B cell (primary cell): ENCODE data around the gene LAMB1. TPM values are rescaled to one million over a fixed set of nuclear protein-coding genes. Genes with fewer than 3 reads are reported as not detected.

ENCODE experiments used
- ATAC-seq: fragments of 200-7000 bp; cut with Tn5 transposase; one replicate; pipeline ENCODE4 v1.10.0; 2021; ENCODE audit warnings: low read depth, mild to moderate bottlenecking, moderate number of reproducible peaks, moderate library complexity
- CTCF ChIA-PET: fragments of 350-600 bp; sonication (Branson Sonifier 250); formaldehyde crosslinking; loops from one replicate; lab custom pipeline; 2021; ENCODE audit warnings: antibody characterized with exemption, inconsistent platforms; lab: Charles Lee
- POLR2A ChIA-PET: fragments of 350-600 bp; sonication (Branson Sonifier 250); formaldehyde crosslinking; loops from one replicate; lab custom pipeline; 2021; ENCODE audit warnings: antibody characterized with exemption; lab: Charles Lee
- DNase-seq: peaks from one replicate; pipeline ENCODE4 v3.0.0; 2013
- H2AFZ ChIP-seq: 2 replicates; pipeline ENCODE4 v1.6.1; 2012; ENCODE audit warnings: mild to moderate bottlenecking, low read depth, low read length; ENCODE audit not compliant: insufficient read depth, poor library complexity, severe bottlenecking
- H3K27ac ChIP-seq, 2 donors: 1 replicate in 1 of 2; 2 replicates in 1 of 2; pipeline ENCODE4 v1.5.1; 2012 to 2013; ENCODE audit warnings: low read length in 2 of 2, mild to moderate bottlenecking in 2 of 2, moderate library complexity in 1 of 2
- H3K27me3 ChIP-seq, 4 experiments: fragments of 200-600 bp in 1 of 4; sonication (generic) in 1 of 4; replicated peaks in 1 of 4; 1 replicate in 2 of 4; 2 replicates in 2 of 4; pipeline versions ENCODE4 v1.6.1 to v1.7.0; 2013 to 2016; ENCODE audit warnings: low read length in 3 of 4, mild to moderate bottlenecking in 2 of 4, mixed read lengths in 1 of 4, moderate library complexity in 1 of 4; ENCODE audit not compliant: insufficient read depth in 4 of 4, control insufficient read depth in 3 of 4; ENCODE audit errors: control extremely low read depth in 1 of 4
- H3K36me3 ChIP-seq, 2 experiments: replicated peaks in 1 of 2; 1 replicate in 1 of 2; 2 replicates in 1 of 2; pipeline versions ENCODE4 v1.6.1 to v1.7.1; 2013; ENCODE audit warnings: low read length in 1 of 2; ENCODE audit not compliant: insufficient read depth in 2 of 2, control insufficient read depth in 1 of 2; ENCODE audit errors: control extremely low read depth in 1 of 2, extremely low read depth in 1 of 2
- H3K4me1 ChIP-seq, 2 donors: fragments of 200-600 bp in 1 of 2; sonication (generic) in 1 of 2; 1 replicate in 1 of 2; 2 replicates in 1 of 2; pipeline versions ENCODE4 v1.5.1 to v1.6.1; 2013 to 2017; ENCODE audit warnings: low read length in 2 of 2; ENCODE audit not compliant: control insufficient read depth in 2 of 2, insufficient read depth in 2 of 2
- H3K4me2 ChIP-seq: replicated peaks from 2 replicates; pipeline ENCODE3; 2012; ENCODE audit warnings: mild to moderate bottlenecking, low read depth, low read length; ENCODE audit not compliant: poor library complexity, severe bottlenecking
- H3K4me3 ChIP-seq, 5 experiments: fragments of 200-600 bp in 1 of 5; sonication (generic) in 1 of 5; 1 replicate in 3 of 5; 2 replicates in 2 of 5; pipeline versions ENCODE4 v1.5.1 to v1.7.0; 2011 to 2016; ENCODE audit warnings: low read length in 4 of 5, mild to moderate bottlenecking in 4 of 5, low read depth in 2 of 5, control low read depth in 1 of 5, moderate library complexity in 1 of 5; ENCODE audit not compliant: insufficient read depth in 1 of 5; ENCODE audit errors: control extremely low read depth in 1 of 5, extremely low read depth in 1 of 5
- H3K79me2 ChIP-seq: fragments of 200-600 bp; sonication (generic); one replicate; pipeline ENCODE4 v1.6.0; 2016; ENCODE audit warnings: low read length; ENCODE audit not compliant: control insufficient read depth, insufficient read depth
- H3K9ac ChIP-seq: fragments of 200-600 bp; sonication (generic); 2 replicates; pipeline ENCODE4 v1.6.1; 2017; ENCODE audit warnings: mild to moderate bottlenecking, low read length, moderate library complexity
- H3K9me3 ChIP-seq, 3 donors: one replicate each; pipeline versions ENCODE4 v1.6.1 to v1.7.1; 2013; ENCODE audit warnings: low read length in 2 of 3; ENCODE audit not compliant: control insufficient read depth in 2 of 3, insufficient read depth in 1 of 3; ENCODE audit errors: control extremely low read depth in 1 of 3
- H4K20me1 ChIP-seq: 2 replicates; pipeline ENCODE4 v1.6.0; 2012; ENCODE audit warnings: mild to moderate bottlenecking, low read length; ENCODE audit not compliant: insufficient read depth, control insufficient read depth, poor library complexity, severe bottlenecking
- H3K27ac Mint-ChIP-seq: one replicate; pipeline ENCODE4 v1.8.0; 2021; ENCODE audit warnings: mixed read lengths
- H3K27me3 Mint-ChIP-seq: one replicate; pipeline ENCODE4 v1.8.0; 2021; ENCODE audit warnings: mixed read lengths
- H3K4me1 Mint-ChIP-seq: one replicate; pipeline ENCODE4 v1.8.0; 2021; ENCODE audit warnings: mixed read lengths
- H3K4me3 Mint-ChIP-seq: one replicate; pipeline ENCODE4 v1.8.0; 2021; ENCODE audit warnings: mixed read lengths
- H3K9me3 Mint-ChIP-seq: one replicate; pipeline ENCODE4 v1.8.0; 2022; ENCODE audit warnings: mixed read lengths; ENCODE audit not compliant: insufficient read depth
- EZH2 ChIP-seq: IDR thresholded peaks from 2 replicates; pipeline ENCODE4 v1.6.1; 2012; ENCODE audit warnings: borderline replicate concordance, low read depth, mild to moderate bottlenecking, moderate library complexity, low read length; ENCODE audit not compliant: insufficient read depth, poor library complexity, severe bottlenecking
- WGBS: methylation state at CpG from one replicate; pipeline ENCODE4 v1.1.5; 2013; ENCODE audit warnings: missing lambda C conversion rate; ENCODE audit not compliant: insufficient coverage; 5-methylcytosine and 5-hydroxymethylcytosine counted together
- intact Hi-C: fragments of 100-400 bp; cut with micrococcal nuclease; formaldehyde crosslinking; loops from one replicate; pipeline ENCODE4 v1.10.0; 2022
- polyA plus RNA-seq: library from polyadenylated mRNA; depleted of rRNA; stranded (reverse); fragments of >200 nt; gene quantifications from 2 replicates; pipeline ENCODE4 v1.2.3, GENCODE V29; 2012
- total RNA-seq, 2 donors: library from RNA; stranded (reverse); fragments of 120-200 nt in 1 of 2; gene quantifications; 1 replicate in 1 of 2; 2 replicates in 1 of 2; pipeline versions ENCODE4 v1.2.3 to v1.2.4, GENCODE V29; 2013 to 2022
- TF ChIP-seq, protein P1 (sequence below): fragments of 200-600 bp; IDR thresholded peaks from one replicate; pipeline ENCODE4 v1.8.0; 2022; ENCODE audit warnings: antibody characterized with exemption, mild to moderate bottlenecking

Gene LAMB1
- total and polyA plus RNA-seq, 2 donors (not counting 1 experiment from before 2014, with no cell fraction given): not detected

DNA sequence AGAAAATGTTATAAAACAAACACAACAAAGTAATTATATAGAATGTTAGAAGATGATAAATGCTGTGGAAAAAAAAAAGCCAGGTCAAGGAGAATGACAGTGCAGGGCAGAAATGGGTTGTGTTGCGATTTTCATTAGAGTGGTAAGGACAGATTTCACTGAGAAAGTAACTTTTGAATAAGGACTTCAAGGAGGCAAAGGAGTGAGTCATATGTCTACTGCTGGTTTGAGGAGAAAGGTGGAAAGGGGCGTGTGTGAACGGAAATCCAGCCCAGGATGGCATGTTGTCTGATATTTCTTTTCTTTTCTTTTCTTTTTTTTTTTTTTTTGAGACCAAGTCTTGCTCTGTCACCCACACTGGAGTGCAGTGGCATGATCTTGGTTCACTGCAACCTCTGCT lies 124.3 kb downstream of the LAMB1 start:
- POLR2A ChIA-PET: no interaction called here
- H2AFZ ChIP-seq: no peak overlapping the region
- H4K20me1 ChIP-seq: no peaks in the 10 kb centered on the region
- H3K27me3 ChIP-seq: peaks cover 0 to 11% (median 3%) of the 10 kb centered on the region in 4 experiments
- TF ChIP-seq EZH2: no peak
- TF ChIP-seq, protein P1, sequence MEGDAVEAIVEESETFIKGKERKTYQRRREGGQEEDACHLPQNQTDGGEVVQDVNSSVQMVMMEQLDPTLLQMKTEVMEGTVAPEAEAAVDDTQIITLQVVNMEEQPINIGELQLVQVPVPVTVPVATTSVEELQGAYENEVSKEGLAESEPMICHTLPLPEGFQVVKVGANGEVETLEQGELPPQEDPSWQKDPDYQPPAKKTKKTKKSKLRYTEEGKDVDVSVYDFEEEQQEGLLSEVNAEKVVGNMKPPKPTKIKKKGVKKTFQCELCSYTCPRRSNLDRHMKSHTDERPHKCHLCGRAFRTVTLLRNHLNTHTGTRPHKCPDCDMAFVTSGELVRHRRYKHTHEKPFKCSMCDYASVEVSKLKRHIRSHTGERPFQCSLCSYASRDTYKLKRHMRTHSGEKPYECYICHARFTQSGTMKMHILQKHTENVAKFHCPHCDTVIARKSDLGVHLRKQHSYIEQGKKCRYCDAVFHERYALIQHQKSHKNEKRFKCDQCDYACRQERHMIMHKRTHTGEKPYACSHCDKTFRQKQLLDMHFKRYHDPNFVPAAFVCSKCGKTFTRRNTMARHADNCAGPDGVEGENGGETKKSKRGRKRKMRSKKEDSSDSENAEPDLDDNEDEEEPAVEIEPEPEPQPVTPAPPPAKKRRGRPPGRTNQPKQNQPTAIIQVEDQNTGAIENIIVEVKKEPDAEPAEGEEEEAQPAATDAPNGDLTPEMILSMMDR: no peak
- H3K9ac ChIP-seq: no peak overlapping the region
- no peak overlapping the region for H3K4me3 ChIP-seq
- Mint-ChIP-seq H3K27me3 (peaks cover 34% of the 10 kb centered on the region), H3K4me3 (no peak overlapping the region), H3K4me1 (peaks cover 4% of the 10 kb centered on the region), H3K27ac (no peak overlapping the region), H3K9me3 (no peaks in the 10 kb centered on the region)
- H3K36me3 ChIP-seq: no peaks in the 10 kb centered on the region
- intact Hi-C loops: loop anchor here (1.0 to 5.0 kb wide), 3 partner anchors 415 to 1086 kb away; no protein-coding TSS in a partner anchor
- no peak overlapping the region for H3K27ac ChIP-seq
- no peaks in the 10 kb centered on the region for H3K4me1 ChIP-seq
- WGBS: 92% methylated on average over 1 of the region's 3 CpGs
- CTCF ChIA-PET: interaction anchor here (0.7 to 7.9 kb wide), 9 partner anchors 10 to 732 kb away, joined by 3 to 75 read pairs (median 4); partner anchors contain the start of gene DLD
- DNase-seq: no peak
- H3K9me3 ChIP-seq: no peaks in the 10 kb centered on the region
- no peak overlapping the region for H3K4me2 ChIP-seq
- no peaks in the 10 kb centered on the region for H3K79me2 ChIP-seq
- no peak for ATAC-seq

DNA sequence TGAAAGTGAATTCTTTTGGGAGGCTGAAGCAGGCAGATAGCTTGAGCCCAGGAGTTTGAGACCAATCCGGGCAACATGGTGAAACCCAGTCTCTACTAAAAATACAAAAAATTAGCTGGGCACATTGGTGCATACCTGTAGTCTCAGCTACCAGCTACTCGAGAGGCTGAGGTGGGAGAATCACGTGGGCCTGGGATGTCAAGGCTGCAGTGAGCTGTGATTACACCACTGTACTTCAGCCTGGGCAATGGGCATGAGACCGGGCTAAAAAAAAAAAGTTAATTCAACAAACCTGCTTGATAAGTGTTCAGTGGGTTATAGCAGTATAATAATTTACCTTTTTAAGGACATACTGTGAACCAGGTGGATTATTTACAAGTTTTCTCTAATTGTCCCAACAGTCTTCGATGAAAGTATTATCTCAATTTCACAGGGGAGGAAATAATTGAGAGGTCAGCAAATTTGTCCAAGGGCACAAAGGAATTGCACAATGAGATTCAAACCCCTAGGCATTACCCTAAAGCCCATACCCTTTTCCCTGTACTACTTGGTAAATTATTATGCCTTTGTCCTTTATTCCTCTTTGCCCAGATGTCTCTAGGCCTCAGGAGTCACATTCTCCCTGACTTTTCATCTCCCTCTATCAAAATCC lies 125.1 kb downstream of the LAMB1 start:
- Mint-ChIP-seq H3K4me1 (peaks cover 4% of the 10 kb centered on the region), H3K9me3 (no peaks in the 10 kb centered on the region), H3K27me3 (peaks cover 31% of the 10 kb centered on the region), H3K4me3 (no peak overlapping the region), H3K27ac (no peak overlapping the region)
- H3K27me3 ChIP-seq: peaks cover 0 to 11% (median 3%) of the 10 kb centered on the region in 4 experiments
- ATAC-seq: no peak
- H3K4me2 ChIP-seq: no peak overlapping the region
- no peaks in the 10 kb centered on the region for H4K20me1 ChIP-seq
- TF ChIP-seq, protein P1: no peak
- TF ChIP-seq EZH2: no peak
- no peaks in the 10 kb centered on the region for H3K36me3 ChIP-seq
- H3K9me3 ChIP-seq: no peaks in the 10 kb centered on the region
- 87% methylated on average over 2 of the region's 5 CpGs for WGBS
- CTCF ChIA-PET: interaction anchor here (1.6 to 7.9 kb wide), 3 partner anchors 9 to 415 kb away, joined by 5 to 75 read pairs (median 36); partner anchors contain the start of gene DLD
- no peak overlapping the region for H3K27ac ChIP-seq
- POLR2A ChIA-PET: no interaction called here
- DNase-seq: no peak
- H3K4me1 ChIP-seq: no peaks in the 10 kb centered on the region
- intact Hi-C loops: loop anchor here (5.0 kb wide), 1 partner anchor 1086 kb away; no protein-coding TSS in a partner anchor
- no peaks in the 10 kb centered on the region for H3K79me2 ChIP-seq
- H2AFZ ChIP-seq: no peak overlapping the region
- H3K4me3 ChIP-seq: no peak overlapping the region
- H3K9ac ChIP-seq: no peak overlapping the region
